ENCODE data around the gene FAM136A. TPM values are rescaled to one million over a fixed set of nuclear protein-coding genes. Genes with fewer than 3 reads are reported as not detected.
"Not testable (repeated sequence)": the region's sequence is repeated elsewhere in the genome, so short reads cannot be mapped to it uniquely, and the experiment has no call there.

Gene FAM136A
- total RNA-seq, 1 donor from 2014 or later, result 32.8 TPM

GRCh38 chr2:70282439-70282838 lies 19.4 kb downstream of the FAM136A start:
- H3K79me2 ChIP-seq (ENCODE audit: insufficient read depth, low read length), result peaks cover 50% of the 10 kb centered on the region

DNA sequence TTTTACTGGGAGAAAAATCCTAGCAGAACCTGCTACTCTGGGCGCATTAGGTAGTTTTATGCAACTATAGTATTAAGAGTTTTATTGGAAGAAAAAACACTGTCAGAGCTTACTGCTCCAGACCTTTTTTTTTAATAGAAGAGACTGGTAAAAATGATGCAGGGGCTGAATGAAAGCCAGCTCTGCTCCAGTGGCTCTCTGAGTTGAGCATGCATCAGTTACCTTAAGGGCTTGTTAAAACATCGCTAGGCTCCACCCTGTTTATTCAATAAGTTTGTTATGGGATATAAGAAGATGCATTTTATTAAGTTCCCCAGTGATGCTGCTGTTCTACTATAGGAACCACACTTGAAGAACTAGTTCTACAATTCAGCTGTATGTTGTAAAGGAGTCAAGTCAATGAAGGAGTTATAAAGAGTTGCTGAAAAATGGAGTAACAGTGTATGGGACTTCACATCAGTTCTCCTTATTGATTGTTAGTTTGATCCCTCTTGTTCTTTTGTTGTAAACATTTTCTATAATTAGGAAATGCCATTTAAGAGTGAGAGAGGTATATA lies 21.5 kb downstream of the FAM136A start:
- Histone ChIP-seq H3K79me2 (ENCODE audit: insufficient read depth, low read length) (peaks cover 30% of the 10 kb centered on the region), H3K27ac (ENCODE audit: low read depth, low read length) (no peak overlapping the region), H3K4me2 (ENCODE audit: low read length) (no peak overlapping the region), H3K27me3 (ENCODE audit: insufficient read depth, low read length) (no peaks in the 10 kb centered on the region), H3K4me1 (ENCODE audit: insufficient read depth, low read length) (no peaks in the 10 kb centered on the region), H3K9me3 (ENCODE audit: insufficient read depth, low read depth, low read length) (no peaks in the 10 kb centered on the region), H4K20me1 (ENCODE audit: insufficient read depth, low read length) (peaks cover 30% of the 10 kb centered on the region), H2AFZ (ENCODE audit: low read depth, low read length) (no peak overlapping the region), H3K9ac (ENCODE audit: low read length) (no peak overlapping the region), H3K36me3 (ENCODE audit: insufficient read depth, low read length) (peaks cover 44% of the 10 kb centered on the region), H3K4me3 (ENCODE audit: insufficient read depth, low read depth, low read length) (no peak overlapping the region)
- DNase-seq (ENCODE audit: low read depth) (no peak), FAIRE-seq (no peak)
- Mint-ChIP-seq H3K4me3 (ENCODE audit: unreplicated experiment) (no peak overlapping the region), H3K27ac (ENCODE audit: unreplicated experiment) (no peak overlapping the region), H3K4me1 (ENCODE audit: low read depth, unreplicated experiment) (no peaks in the 10 kb centered on the region), H3K27me3 (ENCODE audit: low read depth, unreplicated experiment) (no peaks in the 10 kb centered on the region), H3K36me3 (ENCODE audit: low read depth, unreplicated experiment) (peaks cover 18% of the 10 kb centered on the region), H3K9me3 (ENCODE audit: unreplicated experiment) (no peaks in the 10 kb centered on the region)
- TF ChIP-seq CTCF (IDR thresholded peaks at IDR 0.05; ENCODE audit: insufficient read depth, low read depth, low read length), result no peak
- no peak for TF ChIP-seq EZH2 (IDR thresholded peaks at IDR 0.05; ENCODE audit: insufficient read depth, low read length)

More at GRCh38 chr2:70282439-70282838, 19.4 kb downstream of the FAM136A start:
- Mint-ChIP-seq H3K4me3 (ENCODE audit: unreplicated experiment) (no peak overlapping the region), H3K27ac (ENCODE audit: unreplicated experiment) (no peak overlapping the region), H3K4me1 (ENCODE audit: low read depth, unreplicated experiment) (no peaks in the 10 kb centered on the region), H3K36me3 (ENCODE audit: low read depth, unreplicated experiment) (peaks cover 23% of the 10 kb centered on the region), H3K9me3 (ENCODE audit: unreplicated experiment) (no peaks in the 10 kb centered on the region), H3K27me3 (ENCODE audit: low read depth, unreplicated experiment) (no peaks in the 10 kb centered on the region)
- Histone ChIP-seq H3K27me3 (ENCODE audit: insufficient read depth, low read length) (no peaks in the 10 kb centered on the region), H3K9me3 (ENCODE audit: insufficient read depth, low read depth, low read length) (no peaks in the 10 kb centered on the region), H3K4me1 (ENCODE audit: insufficient read depth, low read length) (no peaks in the 10 kb centered on the region), H2AFZ (ENCODE audit: low read depth, low read length) (no peak overlapping the region), H4K20me1 (ENCODE audit: insufficient read depth, low read length) (peaks cover 35% of the 10 kb centered on the region), H3K9ac (ENCODE audit: low read length) (no peak overlapping the region), H3K4me3 (ENCODE audit: insufficient read depth, low read depth, low read length) (no peak overlapping the region), H3K27ac (ENCODE audit: low read depth, low read length) (no peak overlapping the region), H3K4me2 (ENCODE audit: low read length) (no peak overlapping the region), H3K36me3 (ENCODE audit: insufficient read depth, low read length) (peaks cover 59% of the 10 kb centered on the region)
- TF ChIP-seq EZH2 (IDR thresholded peaks at IDR 0.05; ENCODE audit: insufficient read depth, low read length) (no peak), CTCF (IDR thresholded peaks at IDR 0.05; ENCODE audit: insufficient read depth, low read depth, low read length) (no peak)
- DNase-seq (ENCODE audit: low read depth), result no peak
- FAIRE-seq, result no peak

DNA sequence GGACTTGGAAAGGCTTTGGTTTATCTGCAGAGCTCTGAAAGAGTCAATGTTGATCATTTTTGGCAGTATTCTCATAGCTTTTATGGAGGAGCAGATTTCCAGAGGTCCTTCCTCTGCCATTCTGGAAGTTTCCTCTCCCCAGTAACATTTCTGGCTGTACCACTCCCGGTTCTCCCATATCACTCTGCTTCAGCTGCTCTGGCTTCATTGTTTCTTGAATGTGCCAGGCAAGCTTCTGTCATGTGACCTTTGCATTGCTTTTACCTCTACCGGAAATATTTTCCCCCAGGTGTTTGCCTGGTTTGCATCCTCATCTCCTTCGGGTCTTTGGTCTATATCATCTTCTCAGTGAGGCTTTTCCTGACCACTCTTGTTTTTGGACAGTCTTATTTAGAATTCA lies 31.5 kb downstream of the FAM136A start:
- Histone ChIP-seq H3K9me3 (ENCODE audit: insufficient read depth, low read depth, low read length) (no peaks in the 10 kb centered on the region), H3K36me3 (ENCODE audit: insufficient read depth, low read length) (peaks cover 4% of the 10 kb centered on the region), H3K79me2 (ENCODE audit: insufficient read depth, low read length) (no peaks in the 10 kb centered on the region), H3K9ac (ENCODE audit: low read length) (no peak overlapping the region), H3K27me3 (ENCODE audit: insufficient read depth, low read length) (no peaks in the 10 kb centered on the region), H3K4me2 (ENCODE audit: low read length) (no peak overlapping the region), H4K20me1 (ENCODE audit: insufficient read depth, low read length) (no peaks in the 10 kb centered on the region), H3K4me3 (ENCODE audit: insufficient read depth, low read depth, low read length) (no peak overlapping the region), H2AFZ (ENCODE audit: low read depth, low read length) (no peak overlapping the region), H3K27ac (ENCODE audit: low read depth, low read length) (no peak overlapping the region), H3K4me1 (ENCODE audit: insufficient read depth, low read length) (no peaks in the 10 kb centered on the region)
- peak overlapping the region; percentile 75 for H3K27ac Mint-ChIP-seq (ENCODE audit: unreplicated experiment)
- FAIRE-seq, result no peak
- no peak overlapping the region for H3K4me3 Mint-ChIP-seq (ENCODE audit: unreplicated experiment)
- no peaks in the 10 kb centered on the region for H3K27me3 Mint-ChIP-seq (ENCODE audit: low read depth, unreplicated experiment)
- peaks cover 10% of the 10 kb centered on the region for H3K9me3 Mint-ChIP-seq (ENCODE audit: unreplicated experiment)
- peaks cover 25% of the 10 kb centered on the region for H3K36me3 Mint-ChIP-seq (ENCODE audit: low read depth, unreplicated experiment)
- TF ChIP-seq CTCF (IDR thresholded peaks at IDR 0.05; ENCODE audit: insufficient read depth, low read depth, low read length) (no peak), EZH2 (IDR thresholded peaks at IDR 0.05; ENCODE audit: insufficient read depth, low read length) (no peak)
- no peaks in the 10 kb centered on the region for H3K4me1 Mint-ChIP-seq (ENCODE audit: low read depth, unreplicated experiment)
- no peak for DNase-seq (ENCODE audit: low read depth)

- H3K27ac Mint-ChIP-seq (ENCODE audit: unreplicated experiment); H3K9ac ChIP-seq (ENCODE audit: low read length); H3K4me1 Mint-ChIP-seq (ENCODE audit: low read depth, unreplicated experiment); H3K36me3 ChIP-seq (ENCODE audit: insufficient read depth, low read length); H4K20me1 ChIP-seq (ENCODE audit: insufficient read depth, low read length); FAIRE-seq; H3K27me3 Mint-ChIP-seq (ENCODE audit: low read depth, unreplicated experiment); H3K4me1 ChIP-seq (ENCODE audit: insufficient read depth, low read length); H3K79me2 ChIP-seq (ENCODE audit: insufficient read depth, low read length); H3K4me3 Mint-ChIP-seq (ENCODE audit: unreplicated experiment); H3K4me2 ChIP-seq (ENCODE audit: low read length); H3K27ac ChIP-seq (ENCODE audit: low read depth, low read length); H3K4me3 ChIP-seq (ENCODE audit: insufficient read depth, low read depth, low read length); H3K27me3 ChIP-seq (ENCODE audit: insufficient read depth, low read length); DNase-seq (ENCODE audit: low read depth); H3K9me3 ChIP-seq (ENCODE audit: insufficient read depth, low read depth, low read length); H2AFZ ChIP-seq (ENCODE audit: low read depth, low read length): not testable (repeated sequence)
- Mint-ChIP-seq H3K36me3 (ENCODE audit: low read depth, unreplicated experiment) (peaks cover 25% of the 10 kb centered on the region), H3K9me3 (ENCODE audit: unreplicated experiment) (peaks cover 10% of the 10 kb centered on the region)
Measured at GRCh38 chr2:70269422-70270302, 32.2 kb downstream of the FAM136A start.

All from astrocyte (in vitro differentiated cells and primary cell).